Umbilical cord (tissue), 2 donors: ENCODE measurements around the gene FBXO31. TPM values are rescaled to one million over a fixed set of nuclear protein-coding genes. Genes with fewer than 3 reads are reported as not detected.

Experiments used
- DNase-seq: peaks from one replicate; pipeline ENCODE4 v3.0.0-alpha.2; 2015; ENCODE audit warnings: low spot score
- total RNA-seq: library from RNA; depleted of rRNA; stranded (reverse); fragments of >200 nt; gene quantifications from one replicate; pipeline ENCODE4 v1.2.3, GENCODE V29; 2014; ENCODE audit warnings: low replicate concordance; ENCODE audit not compliant: insufficient read depth

FBXO31 gene, protein sequence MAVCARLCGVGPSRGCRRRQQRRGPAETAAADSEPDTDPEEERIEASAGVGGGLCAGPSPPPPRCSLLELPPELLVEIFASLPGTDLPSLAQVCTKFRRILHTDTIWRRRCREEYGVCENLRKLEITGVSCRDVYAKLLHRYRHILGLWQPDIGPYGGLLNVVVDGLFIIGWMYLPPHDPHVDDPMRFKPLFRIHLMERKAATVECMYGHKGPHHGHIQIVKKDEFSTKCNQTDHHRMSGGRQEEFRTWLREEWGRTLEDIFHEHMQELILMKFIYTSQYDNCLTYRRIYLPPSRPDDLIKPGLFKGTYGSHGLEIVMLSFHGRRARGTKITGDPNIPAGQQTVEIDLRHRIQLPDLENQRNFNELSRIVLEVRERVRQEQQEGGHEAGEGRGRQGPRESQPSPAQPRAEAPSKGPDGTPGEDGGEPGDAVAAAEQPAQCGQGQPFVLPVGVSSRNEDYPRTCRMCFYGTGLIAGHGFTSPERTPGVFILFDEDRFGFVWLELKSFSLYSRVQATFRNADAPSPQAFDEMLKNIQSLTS
- total RNA-seq = 33.0 TPM

DNA sequence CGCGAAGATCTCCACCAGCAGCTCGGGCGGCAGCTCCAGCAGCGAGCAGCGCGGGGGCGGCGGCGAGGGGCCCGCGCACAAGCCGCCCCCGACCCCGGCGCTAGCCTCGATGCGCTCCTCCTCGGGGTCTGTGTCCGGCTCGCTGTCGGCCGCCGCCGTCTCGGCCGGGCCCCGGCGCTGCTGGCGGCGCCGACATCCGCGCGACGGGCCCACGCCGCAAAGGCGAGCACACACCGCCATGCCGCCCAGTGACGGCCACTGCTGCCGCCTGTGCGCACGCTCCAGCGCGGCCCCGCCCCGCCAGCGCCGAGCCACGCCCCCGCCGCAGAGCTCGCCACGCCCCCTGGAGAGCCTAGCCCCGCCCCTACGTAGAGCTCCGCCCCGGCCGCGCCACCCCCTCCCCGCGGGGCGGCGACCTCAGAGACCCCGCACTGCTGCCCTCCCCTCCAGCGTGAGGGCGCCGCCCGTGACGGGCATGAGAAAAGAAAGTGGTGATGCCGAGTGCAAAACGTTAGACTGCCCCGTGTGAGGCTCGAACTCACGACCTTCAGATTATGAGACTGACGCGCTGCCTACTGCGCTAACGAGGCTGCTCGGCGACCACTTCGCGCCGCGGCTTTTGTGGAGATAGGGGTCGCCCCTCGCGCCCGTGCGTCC lies at the start of gene FBXO31:
TSS of gene FBXO31 (minus strand) at position 272 of the 657 bp plus-strand sequence. CDS start at position 240, 32 bp downstream.
- peak; percentile 92 for DNase-seq

DNA sequence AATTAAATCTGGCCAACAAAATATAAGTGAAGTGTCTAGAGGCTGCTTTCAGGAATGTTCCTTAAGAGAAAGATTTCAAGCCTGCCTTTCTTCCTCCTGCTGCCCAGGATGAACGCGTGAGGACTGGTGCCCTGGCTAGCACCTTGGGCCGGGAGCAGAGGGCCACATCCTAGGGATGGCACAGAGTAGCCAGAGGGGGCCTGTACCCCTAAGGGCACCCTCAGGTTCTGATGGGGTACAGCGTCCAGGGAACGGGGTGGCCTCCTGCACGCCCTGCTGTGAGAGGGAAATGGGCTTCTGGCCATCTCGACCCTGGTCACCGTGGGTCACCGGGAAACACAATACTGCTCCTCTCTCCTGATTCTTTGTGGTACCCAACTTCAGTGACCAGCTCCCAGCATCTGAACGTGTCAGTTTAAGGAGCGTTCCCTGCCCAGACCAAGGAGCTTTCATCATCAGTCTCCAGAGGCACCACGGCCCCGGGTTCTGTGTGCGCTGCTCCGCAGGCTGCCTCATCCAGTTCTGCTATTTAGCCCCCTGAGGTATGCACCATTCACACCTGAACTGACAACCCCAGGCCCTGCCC lies 48.8 kb upstream of the FBXO31 start:
- DNase-seq = no peak

DNA sequence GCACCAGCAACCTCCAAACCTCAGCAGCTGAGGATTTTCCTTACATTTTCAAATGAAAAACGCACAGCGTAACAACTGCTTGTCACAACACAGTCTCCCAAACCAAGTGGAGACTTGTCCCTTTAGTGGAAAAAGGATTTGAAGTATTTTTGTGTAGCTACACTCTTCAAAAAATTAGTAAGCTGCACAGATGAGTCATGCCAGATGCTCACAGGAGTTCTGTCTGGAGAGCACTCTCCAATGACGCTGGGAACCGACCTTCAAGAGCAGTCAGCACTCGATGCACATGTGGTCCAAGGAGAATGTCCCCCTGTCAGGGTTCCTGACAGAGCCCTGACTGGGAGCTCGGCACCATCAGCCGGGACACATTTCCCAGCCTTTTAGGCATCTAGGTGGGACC lies 48.4 kb upstream of the FBXO31 start:
- DNase-seq = peak; percentile 76

DNA sequence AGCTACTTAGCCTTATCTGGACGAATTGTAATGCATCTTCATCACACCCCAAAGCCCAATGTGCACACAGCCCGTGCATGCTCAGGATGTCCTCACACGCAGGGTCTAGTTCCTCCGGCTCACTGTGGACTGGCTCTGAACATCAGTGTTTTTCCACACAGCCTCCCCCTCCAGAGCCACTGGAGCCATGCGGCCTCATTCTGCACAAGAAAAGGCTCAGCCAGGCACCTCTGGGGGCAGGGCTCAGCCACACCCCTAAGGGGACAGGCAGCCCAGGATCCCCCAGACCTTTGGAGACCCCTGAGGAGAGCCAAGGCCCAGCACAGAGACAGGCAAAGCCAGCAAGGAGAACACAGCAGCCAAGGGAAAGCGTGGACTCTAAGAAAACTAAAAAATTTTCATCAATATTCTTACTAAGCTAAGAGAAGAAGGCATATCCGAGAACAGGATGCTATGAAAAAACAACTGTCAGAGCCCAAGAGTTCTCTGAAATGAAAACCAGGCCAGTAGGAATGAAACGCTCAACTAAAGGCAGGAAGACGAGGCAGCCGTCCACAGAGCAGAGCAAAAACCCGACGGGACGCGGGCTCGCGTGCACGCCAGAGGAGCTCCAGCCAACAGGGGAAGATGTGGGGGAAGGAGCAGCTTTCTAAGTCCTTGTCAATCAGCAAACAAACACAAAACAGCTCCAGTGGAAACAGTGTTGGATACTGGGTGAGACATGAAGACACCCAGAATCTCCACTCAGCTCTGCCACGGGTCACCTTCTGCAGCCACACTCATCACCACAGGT lies 43.0 kb upstream of the FBXO31 start:
- DNase-seq = no peak

DNA sequence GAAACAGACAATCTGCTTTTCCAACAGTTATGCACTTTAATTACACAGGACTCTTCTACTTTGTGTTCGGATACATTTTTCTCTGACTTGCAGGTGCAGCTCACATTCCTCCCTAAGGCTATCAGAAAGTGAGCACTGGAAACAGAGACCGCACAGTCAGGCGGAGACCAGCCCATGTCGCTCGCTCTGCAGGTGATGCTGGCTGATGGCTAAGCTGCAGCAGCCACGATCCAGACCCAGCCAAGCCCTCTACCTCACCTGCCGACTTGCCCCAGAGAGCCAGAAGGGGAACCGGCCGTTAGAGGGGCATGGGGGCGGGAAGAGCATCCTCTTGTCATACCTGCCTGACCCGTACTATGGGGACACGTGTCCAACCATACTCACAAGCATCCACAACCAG lies 42.4 kb upstream of the FBXO31 start:
- no peak for DNase-seq

DNA sequence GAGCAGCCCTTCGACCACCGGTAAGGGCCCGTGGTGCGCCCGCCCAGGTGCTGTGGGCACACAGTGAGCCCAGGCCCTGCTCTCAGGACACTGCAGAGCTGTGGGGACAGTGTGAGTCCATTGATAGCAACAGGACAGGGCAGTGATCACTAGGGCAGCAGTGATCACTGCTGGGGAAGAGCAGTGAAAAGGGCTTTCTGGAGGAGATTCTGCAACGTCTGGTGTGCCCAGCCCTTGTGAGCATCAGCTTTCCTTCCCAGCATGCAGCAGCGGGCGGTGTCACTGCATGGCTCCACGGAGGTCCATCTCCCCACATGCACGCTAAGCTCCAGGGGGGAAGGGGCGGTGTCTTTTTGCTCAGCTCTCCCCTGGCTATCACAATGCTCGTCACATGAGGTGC lies 40.7 kb upstream of the FBXO31 start:
- DNase-seq = no peak

DNA sequence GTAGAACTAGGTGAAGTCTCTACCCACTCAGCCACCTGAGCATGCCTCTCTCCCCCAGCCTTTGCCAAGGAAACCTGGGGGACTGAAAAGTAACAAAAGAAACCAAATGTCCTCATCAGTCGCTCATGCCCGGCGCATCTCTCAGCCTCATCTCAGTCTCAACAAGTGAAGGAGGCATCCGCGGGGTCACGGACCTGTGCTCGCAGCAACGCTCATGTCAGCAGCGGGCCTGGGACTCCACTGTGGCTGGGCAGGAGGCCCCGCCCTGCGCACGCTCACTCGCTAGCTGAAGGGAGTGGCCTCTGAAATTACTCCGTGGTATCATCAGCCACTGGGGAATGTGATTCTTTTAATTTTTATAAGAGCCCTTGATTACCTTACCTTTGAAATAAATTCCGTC lies 39.9 kb upstream of the FBXO31 start:
- DNase-seq = no peak

DNA sequence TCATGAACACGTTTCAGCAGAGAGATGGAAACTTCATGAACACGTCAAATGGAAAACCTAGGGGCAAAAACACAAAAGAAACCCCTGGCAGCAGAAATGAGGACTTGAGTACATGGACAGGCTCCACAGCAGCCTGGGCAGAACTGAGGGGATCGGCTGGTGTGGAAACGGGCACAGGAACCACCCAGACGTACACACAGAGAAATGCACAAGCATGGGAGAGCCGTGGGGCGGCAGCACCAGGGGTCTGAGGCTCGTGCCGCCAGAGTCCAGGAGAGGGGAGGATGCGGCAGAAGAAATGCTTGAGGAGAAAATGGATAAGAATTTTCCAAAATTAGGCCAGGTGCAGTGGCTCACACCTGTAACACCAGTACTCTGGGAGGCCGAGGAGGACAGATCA lies 38.5 kb upstream of the FBXO31 start:
- DNase-seq = no peak

DNA sequence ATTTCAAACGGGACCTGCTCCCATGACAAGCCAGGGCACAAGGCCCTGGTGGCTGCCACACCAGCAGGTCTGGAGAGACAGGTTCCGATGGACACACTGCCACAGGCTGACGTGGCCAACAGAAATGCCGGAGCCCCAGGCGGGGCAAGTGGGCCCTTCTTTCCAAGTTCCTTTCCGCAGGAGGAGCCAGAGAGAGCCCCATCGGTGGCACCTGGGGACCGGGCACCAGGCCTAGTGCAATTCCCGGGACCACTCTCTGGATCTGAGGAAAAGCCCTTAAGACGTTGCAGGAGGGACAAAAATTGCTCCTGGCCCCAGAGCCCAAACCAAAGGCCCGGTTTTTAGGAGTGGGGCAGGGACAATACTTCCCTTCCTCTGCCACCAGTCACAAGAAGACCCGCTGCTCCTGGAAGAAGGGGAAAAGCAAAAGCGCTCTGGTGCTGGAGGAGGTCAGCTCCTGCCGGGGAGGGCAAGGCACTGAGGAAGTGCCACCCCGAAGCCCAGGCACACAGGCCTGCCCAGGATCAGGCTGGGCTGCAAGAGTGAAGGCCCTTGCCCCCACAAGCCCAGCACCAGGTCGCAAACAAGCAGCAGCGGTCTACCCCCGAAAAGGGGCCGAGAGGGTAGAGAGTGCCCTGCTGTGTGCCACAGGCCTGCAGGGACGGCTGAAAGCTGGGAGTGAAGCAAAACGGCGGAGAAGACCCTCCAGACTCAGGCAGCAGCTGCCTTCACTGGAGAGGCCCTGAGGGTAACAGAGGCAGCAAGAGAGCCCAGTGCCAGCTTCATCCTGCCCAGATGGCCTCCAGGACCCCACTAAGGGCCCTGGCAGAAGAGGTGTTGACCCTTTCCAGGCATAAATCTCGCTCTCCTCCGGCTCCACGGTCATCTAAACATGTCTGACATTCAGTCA lies 37.7 kb upstream of the FBXO31 start:
- DNase-seq = no peak

DNA sequence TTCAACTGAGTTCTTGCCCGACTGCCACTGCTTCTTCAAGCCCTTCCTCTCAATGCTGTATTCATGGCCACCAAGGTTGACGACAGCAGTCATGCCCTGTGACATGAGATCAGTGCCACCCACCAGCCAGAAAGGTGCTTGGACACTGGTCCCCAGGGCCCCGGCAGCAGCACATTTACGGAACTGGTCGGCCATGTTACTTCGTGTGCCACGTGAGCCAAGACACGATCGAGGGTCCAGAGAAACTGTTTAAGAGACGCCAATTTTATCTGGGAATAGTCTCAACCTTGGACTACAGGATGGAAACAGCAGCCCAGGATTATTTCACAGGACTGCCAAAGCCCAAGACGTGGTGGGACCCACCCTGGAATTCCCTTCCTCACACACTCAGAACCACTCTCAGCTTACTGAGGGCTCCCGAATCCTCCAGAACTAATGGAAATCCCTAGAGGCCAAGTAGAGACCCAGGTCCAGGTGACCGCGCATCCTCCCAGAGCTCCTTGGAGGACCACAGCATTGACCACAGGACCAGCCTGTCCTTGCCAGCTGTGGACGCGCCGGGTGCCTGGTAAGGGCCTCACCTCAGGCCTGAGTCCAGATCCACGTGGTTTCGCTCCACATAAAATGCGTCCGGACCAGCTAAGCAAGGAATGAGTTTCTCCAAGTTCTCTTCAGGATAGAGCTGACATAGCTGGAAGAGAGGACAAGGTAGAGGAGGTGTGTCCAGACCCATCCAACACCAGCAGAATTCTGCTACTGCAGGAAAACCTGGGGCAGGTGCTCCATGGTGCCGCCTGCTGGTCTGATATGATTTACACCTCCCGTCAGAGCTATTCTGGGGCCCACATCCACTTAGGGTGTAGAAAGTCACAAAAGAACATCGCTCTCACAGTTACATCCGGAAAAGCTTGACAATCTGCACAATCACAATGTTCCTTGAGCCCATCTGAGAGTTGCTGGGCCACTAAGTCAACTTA lies 36.7 kb upstream of the FBXO31 start:
- DNase-seq = no peak

DNA sequence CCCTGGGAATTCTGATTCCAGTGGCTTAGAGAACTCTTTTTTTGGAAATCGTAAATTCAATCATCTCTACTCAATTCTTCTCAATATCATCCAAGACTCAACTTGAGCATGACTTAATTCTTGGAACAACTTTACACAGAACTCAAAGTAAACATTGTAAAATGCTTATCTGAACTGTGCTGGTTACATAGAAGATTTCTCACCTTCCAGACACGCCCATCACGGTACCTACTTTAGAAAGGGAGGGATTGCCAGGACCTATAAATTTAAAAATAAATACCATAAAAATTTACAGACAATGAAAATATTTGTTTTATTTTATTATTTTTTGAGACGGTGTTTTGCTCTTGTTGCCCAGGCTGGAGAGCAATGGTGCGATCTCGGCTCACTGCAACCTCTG lies 35.1 kb upstream of the FBXO31 start:
- no peak for DNase-seq

DNA sequence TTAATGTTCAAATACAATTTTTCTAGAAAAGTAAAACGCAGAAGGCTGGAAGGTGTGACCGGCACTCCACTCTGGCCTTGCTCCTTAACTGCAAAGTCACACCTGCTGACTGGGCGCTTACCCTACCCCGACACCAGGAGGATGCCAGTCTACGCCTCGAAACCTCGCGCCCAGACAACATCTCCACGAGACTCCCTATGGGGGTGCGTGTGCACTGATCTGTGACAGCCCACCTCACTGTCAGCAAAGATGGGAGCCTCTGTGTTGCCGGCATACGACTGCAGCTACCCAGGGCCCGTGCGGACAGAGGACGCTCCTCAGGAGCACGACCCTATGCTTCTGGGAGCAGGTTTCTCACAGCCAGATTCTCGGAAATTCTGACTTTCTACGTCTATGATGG lies 34.6 kb upstream of the FBXO31 start:
- no peak for DNase-seq

DNA sequence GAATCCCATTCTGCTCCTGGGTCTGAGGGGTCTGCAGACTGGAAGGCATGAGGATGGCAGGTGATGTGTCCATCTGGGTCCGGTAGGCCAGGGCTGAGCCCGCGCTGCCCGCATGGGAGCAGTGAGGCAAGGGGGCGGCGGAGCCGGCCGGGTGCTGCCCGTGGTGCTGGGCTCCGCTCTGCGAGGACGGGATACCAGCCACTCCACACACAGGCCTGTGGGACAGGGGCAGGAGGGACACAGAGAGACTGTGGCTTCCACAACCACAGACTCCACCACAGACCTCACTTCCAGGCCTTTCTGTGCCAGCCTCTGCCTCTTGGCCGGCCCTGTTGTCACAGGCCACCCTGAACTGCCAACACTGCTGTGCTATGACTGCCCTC lies 33.9 kb upstream of the FBXO31 start:
- DNase-seq = no peak

DNA sequence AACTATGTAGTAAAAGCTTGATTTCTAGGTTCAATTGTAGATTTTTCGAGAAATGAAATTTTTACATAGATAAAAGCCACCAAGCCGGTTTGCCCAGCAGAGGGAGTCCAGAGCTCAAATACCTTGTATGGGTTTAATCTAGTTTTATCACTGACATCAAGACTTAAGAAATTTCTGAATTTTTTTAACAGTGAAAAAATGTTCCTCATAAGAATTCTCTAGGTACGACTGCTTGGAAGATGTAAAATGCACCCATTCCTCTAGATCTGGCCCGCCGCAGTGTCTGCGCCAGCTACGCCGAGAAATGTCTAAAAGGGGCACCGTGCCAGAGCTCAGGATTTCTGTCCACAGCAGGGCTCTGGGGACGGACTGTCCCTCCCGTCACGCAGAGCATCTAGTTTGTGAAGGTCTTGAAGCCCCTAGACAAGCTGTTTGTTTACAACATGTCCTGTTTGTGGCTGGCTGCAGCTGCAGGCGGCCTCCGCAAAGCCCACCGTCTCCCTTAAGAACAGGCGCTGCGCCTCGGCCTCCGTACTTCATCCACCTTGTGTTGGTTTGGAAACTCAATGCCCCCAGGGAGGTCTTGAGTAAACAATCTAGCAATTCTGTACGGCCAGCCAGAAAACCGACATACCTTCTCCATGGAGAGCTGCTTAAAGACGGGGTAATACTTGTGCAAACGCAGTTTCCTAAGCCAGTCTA lies 33.4 kb upstream of the FBXO31 start:
- peak; percentile 46 for DNase-seq

DNA sequence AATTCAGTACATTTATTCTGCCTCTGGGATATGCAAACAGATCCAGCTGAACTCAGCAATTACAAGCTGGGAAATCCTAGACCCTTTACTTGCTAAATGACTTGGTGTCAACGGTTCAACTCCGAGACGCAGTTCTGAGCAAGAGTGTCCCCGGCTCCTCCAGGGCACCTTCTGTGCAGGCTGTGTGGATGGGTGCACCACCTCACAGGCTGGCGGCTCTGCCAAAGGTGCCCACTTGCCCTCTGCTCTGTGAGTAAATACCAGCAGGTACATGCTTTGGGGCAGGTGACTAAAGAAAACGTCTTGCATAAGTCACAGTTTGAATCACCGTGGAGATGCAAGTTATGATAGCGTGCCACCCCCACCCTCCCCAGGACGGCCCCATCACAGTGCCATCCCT lies 31.9 kb upstream of the FBXO31 start:
- DNase-seq = no peak

DNA sequence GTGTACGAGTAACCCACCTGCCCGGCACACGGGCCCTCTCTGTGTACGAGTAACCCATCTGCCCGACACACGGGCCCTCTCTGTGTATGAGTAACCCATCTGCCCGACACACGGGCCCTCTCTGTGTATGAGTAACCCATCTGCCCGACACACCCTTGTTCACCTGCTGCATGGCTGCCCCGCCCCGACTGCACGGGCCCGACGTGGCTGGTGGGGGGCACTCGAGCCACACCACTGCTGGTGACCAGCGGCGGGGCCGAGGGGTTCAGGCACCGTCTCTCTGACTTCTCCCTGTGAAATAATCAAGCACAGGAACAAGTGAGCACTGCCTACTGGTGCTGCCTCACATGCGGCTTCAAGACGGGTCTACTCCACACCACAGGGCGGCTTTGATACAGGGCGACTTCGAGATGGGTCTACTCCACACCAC lies 30.7 kb upstream of the FBXO31 start:
- no peak for DNase-seq

DNA sequence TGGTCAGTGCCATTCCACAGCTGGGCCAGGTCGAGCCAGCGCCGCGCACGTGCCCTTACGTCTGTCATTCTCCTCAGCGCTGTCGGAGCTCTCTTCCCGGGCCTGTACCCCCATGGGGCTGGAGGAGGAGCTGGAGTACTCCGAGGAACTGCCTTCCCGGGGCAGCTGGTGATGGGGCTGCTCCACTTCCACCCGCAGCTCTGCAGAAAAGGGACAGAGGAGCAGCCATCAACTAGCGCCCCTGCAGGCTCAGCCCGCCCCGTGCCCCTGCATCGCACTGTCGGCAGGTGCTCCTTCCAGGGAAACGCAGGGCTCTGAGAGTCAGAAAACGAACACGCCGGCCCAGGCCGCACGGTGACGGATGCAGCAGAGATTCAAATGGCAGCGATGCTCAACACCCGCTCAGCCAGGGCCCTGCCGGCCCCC lies 29.4 kb upstream of the FBXO31 start:
- DNase-seq = no peak

DNA sequence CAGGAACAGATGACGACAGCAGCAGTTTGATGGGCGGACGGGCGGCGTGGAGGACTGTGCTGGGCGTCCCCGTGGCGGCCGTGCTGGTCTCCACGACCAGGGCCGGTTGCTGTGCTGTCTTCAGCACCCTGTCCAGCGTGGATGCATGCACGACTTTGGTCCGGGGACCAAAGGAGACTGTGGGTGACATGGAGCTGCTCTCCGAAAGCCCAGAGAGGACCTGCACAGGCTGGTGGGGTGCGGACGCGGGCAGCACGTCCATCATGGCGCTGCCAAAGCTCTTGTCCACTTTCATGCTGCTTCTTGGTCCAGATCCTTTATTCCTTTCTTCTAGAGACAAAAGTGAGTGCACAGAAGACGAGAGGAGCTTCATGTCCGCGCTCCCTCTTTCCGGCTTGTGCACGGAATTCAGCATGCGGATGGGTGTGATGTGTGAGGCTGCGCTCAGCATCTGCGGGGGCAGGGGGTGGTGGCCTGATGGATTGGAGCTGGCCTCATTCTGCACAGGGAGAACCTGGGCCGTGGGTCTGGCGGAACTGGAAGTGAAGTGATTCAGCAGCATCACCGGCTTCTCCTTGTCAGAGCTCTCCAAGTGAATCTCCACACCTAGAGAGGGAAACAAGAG lies 28.9 kb upstream of the FBXO31 start:
- no peak for DNase-seq
